GM23248 (cell line): ENCODE data around the gene ELF4.

Experiments used
- EZH2 ChIP-seq: fragments of 200-600 bp; sonication (generic); IDR thresholded peaks from 2 replicates; pipeline ENCODE4 v1.6.1; 2018; ENCODE audit warnings: antibody characterized with exemption, mild to moderate bottlenecking; ENCODE audit not compliant: insufficient read depth, poor library complexity, severe bottlenecking
- EZH2phosphoT487 ChIP-seq: fragments of 200-600 bp; sonication (generic); IDR thresholded peaks from 2 replicates; pipeline ENCODE4 v1.6.1; 2018; ENCODE audit warnings: antibody characterized with exemption, moderate library complexity, mild to moderate bottlenecking, low read depth; ENCODE audit not compliant: insufficient read depth

- no peak for TF ChIP-seq EZH2phosphoT487
- TF ChIP-seq EZH2: no peak
These were observed 79.5 kb downstream of the ELF4 start for GRCh38 chrX:130030826-130031225.
